ENCODE data around the gene DOC2A.

DOC2A gene

GRCh38 chr16:30005341-30006094 lies 5.3 kb downstream of the DOC2A start:
- DNase-seq (ENCODE audit: low read depth, low spot score) = peak; percentile 62

GRCh38 chr16:30004811-30005242 lies 6.0 kb downstream of the DOC2A start:
- DNase-seq (ENCODE audit: low read depth, low spot score) = no peak

GRCh38 chr16:30004424-30004776 lies 6.4 kb downstream of the DOC2A start:
- DNase-seq (ENCODE audit: low read depth, low spot score) = no peak

- DNase-seq (ENCODE audit: low read depth, low spot score) = no peak
These were observed 7.0 kb downstream of the DOC2A start for GRCh38 chr16:30003670-30004423.

GRCh38 chr16:30002614-30003346 lies 8.0 kb downstream of the DOC2A start:
- no peak for DNase-seq (ENCODE audit: low read depth, low spot score)

GRCh38 chr16:30000735-30001631 lies 9.8 kb downstream of the DOC2A start:
- DNase-seq (ENCODE audit: low read depth, low spot score) = no peak

GRCh38 chr16:29999605-30000004 lies 11.2 kb downstream of the DOC2A start:
- DNase-seq (ENCODE audit: low read depth, low spot score) = no peak

GRCh38 chr16:29996766-29997250 lies 14.0 kb downstream of the DOC2A start:
- DNase-seq (ENCODE audit: low read depth, low spot score) = no peak

GRCh38 chr16:29995911-29996765 lies 14.7 kb downstream of the DOC2A start, which contains the start of gene INO80E:
Gene INO80E (plus strand): TSS chr16:29996241. CDS start chr16:29996311, 70 bp downstream.
- DNase-seq (ENCODE audit: low read depth, low spot score) = peak; percentile 99

- DNase-seq (ENCODE audit: low read depth, low spot score) = peak; percentile 88
These were observed 15.4 kb downstream of the DOC2A start, which contains the start of gene HIRIP3 for GRCh38 chr16:29995324-29995910. Gene HIRIP3 (minus strand): TSS chr16:29995617. CDS start chr16:29995605, 12 bp downstream.

- no peak for DNase-seq (ENCODE audit: low read depth, low spot score)
These were observed 16.1 kb downstream of the DOC2A start for GRCh38 chr16:29994600-29995323.

GRCh38 chr16:29993903-29994599 lies 16.8 kb downstream of the DOC2A start:
- DNase-seq (ENCODE audit: low read depth, low spot score) = no peak

- no peak for DNase-seq (ENCODE audit: low read depth, low spot score)
These were observed 17.5 kb downstream of the DOC2A start for GRCh38 chr16:29993191-29993902.

- DNase-seq (ENCODE audit: low read depth, low spot score) = peak; percentile 63
These were observed 18.4 kb downstream of the DOC2A start for GRCh38 chr16:29992344-29992967.

- no peak for DNase-seq (ENCODE audit: low read depth, low spot score)
These were observed 19.3 kb downstream of the DOC2A start for GRCh38 chr16:29991571-29991904.

GRCh38 chr16:29990883-29991570 lies 19.8 kb downstream of the DOC2A start:
- DNase-seq (ENCODE audit: low read depth, low spot score) = no peak

GRCh38 chr16:29990034-29990433 lies 20.8 kb downstream of the DOC2A start:
- DNase-seq (ENCODE audit: low read depth, low spot score) = no peak

All from astrocyte of the hippocampus (primary cell).